ENCODE results near the gene CAMTA1.

CAMTA1 gene

GRCh38 chr1:7224644-7225043 is 439.4 kb downstream of the CAMTA1 start:
- Histone ChIP-seq H3K9ac (ENCODE audit: low read length) (no peak overlapping the region), H3K27me3 (replicated peaks; ENCODE audit: insufficient read depth, low read length) (peaks cover 91% of the 10 kb centered on the region), H3K4me2 (ENCODE audit: low read depth, low read length) (no peak overlapping the region), H3K4me1 (ENCODE audit: low read length) (no peaks in the 10 kb centered on the region), H2AFZ (ENCODE audit: low read length) (no peak overlapping the region), H3K27ac (ENCODE audit: low read length) (no peak overlapping the region), H3F3A (ENCODE audit: insufficient read depth, low read length) (no peaks in the 10 kb centered on the region), H3K9me2 (replicated peaks; ENCODE audit: insufficient read depth, low read length) (no peaks in the 10 kb centered on the region), H3K36me3 (replicated peaks; ENCODE audit: insufficient read depth, low read length) (no peaks in the 10 kb centered on the region), H3K9me3 (replicated peaks; ENCODE audit: insufficient read depth, low read length) (no peaks in the 10 kb centered on the region), H3K4me3 (ENCODE audit: low read length) (no peak overlapping the region), H4K20me1 (ENCODE audit: insufficient read depth, low read length) (no peaks in the 10 kb centered on the region), H3K79me2 (ENCODE audit: low read length) (no peaks in the 10 kb centered on the region)
- 0 out of 2 replicates have a peak, but pooled peaks have one; percentile 9 for TF ChIP-seq CTCF (IDR thresholded peaks at IDR 0.05; ENCODE audit: low read length)
- no peak for TF ChIP-seq EZH2 (optimal IDR thresholded peaks at IDR 0.05; ENCODE audit: low read depth, low read length)
- no peak for DNase-seq

GRCh38 chr1:7225711-7226505 is 440.7 kb downstream of the CAMTA1 start:
- no peaks in the 10 kb centered on the region for H3F3A ChIP-seq (ENCODE audit: insufficient read depth, low read length)
- H3K9me3 ChIP-seq (replicated peaks; ENCODE audit: insufficient read depth, low read length), result no peaks in the 10 kb centered on the region
- no peak overlapping the region for H3K9ac ChIP-seq (ENCODE audit: low read length)
- no peak overlapping the region for H3K4me3 ChIP-seq (ENCODE audit: low read length)
- no peak for DNase-seq
- no peaks in the 10 kb centered on the region for H3K9me2 ChIP-seq (replicated peaks; ENCODE audit: insufficient read depth, low read length)
- H3K4me1 ChIP-seq (ENCODE audit: low read length), result no peaks in the 10 kb centered on the region
- no peaks in the 10 kb centered on the region for H4K20me1 ChIP-seq (ENCODE audit: insufficient read depth, low read length)
- no peaks in the 10 kb centered on the region for H3K36me3 ChIP-seq (replicated peaks; ENCODE audit: insufficient read depth, low read length)
- no peak for TF ChIP-seq EZH2 (optimal IDR thresholded peaks at IDR 0.05; ENCODE audit: low read depth, low read length)
- TF ChIP-seq CTCF (IDR thresholded peaks at IDR 0.05; ENCODE audit: low read length), result no peak
- TF ChIP-seq EZH2phosphoT487 (IDR thresholded peaks at IDR 0.05; ENCODE audit: low read length), result no peak
- H3K27ac ChIP-seq (ENCODE audit: low read length), result no peak overlapping the region
- no peak overlapping the region for H2AFZ ChIP-seq (ENCODE audit: low read length)
- no peaks in the 10 kb centered on the region for H3K79me2 ChIP-seq (ENCODE audit: low read length)
- H3K27me3 ChIP-seq (replicated peaks; ENCODE audit: insufficient read depth, low read length), result peaks cover 90% of the 10 kb centered on the region
- no peak overlapping the region for H3K4me2 ChIP-seq (ENCODE audit: low read depth, low read length)

GRCh38 chr1:7227654-7228053 is 442.4 kb downstream of the CAMTA1 start:
- Histone ChIP-seq H4K20me1 (ENCODE audit: insufficient read depth, low read length) (no peaks in the 10 kb centered on the region), H2AFZ (ENCODE audit: low read length) (no peak overlapping the region)

More at GRCh38 chr1:7227654-7228053, 442.4 kb downstream of the CAMTA1 start:
- Histone ChIP-seq H3K9me2 (replicated peaks; ENCODE audit: insufficient read depth, low read length) (no peaks in the 10 kb centered on the region), H3K27ac (ENCODE audit: low read length) (no peak overlapping the region), H3K4me2 (ENCODE audit: low read depth, low read length) (no peak overlapping the region), H3K36me3 (replicated peaks; ENCODE audit: insufficient read depth, low read length) (no peaks in the 10 kb centered on the region), H3K27me3 (replicated peaks; ENCODE audit: insufficient read depth, low read length) (peaks cover 90% of the 10 kb centered on the region), H3K4me1 (ENCODE audit: low read length) (no peaks in the 10 kb centered on the region), H3K4me3 (ENCODE audit: low read length) (no peak overlapping the region), H3F3A (ENCODE audit: insufficient read depth, low read length) (no peaks in the 10 kb centered on the region), H3K9me3 (replicated peaks; ENCODE audit: insufficient read depth, low read length) (no peaks in the 10 kb centered on the region), H3K9ac (ENCODE audit: low read length) (no peak overlapping the region), H3K79me2 (ENCODE audit: low read length) (no peaks in the 10 kb centered on the region)
- DNase-seq, result no peak
- TF ChIP-seq CTCF (IDR thresholded peaks at IDR 0.05; ENCODE audit: low read length) (no peak), EZH2phosphoT487 (IDR thresholded peaks at IDR 0.05; ENCODE audit: low read length) (no peak), EZH2 (optimal IDR thresholded peaks at IDR 0.05; ENCODE audit: low read depth, low read length) (no peak)
